ENCODE data around the gene KRTAP12-2.
"Not testable (repeated sequence)": the region's sequence is repeated elsewhere in the genome, so short reads cannot be mapped to it uniquely, and the experiment has no call there.

KRTAP12-2 gene

GRCh38 chr21:44643741-44644310 is 22.9 kb downstream of the KRTAP12-2 start:
- no peaks in the 10 kb centered on the region for H3K27me3 ChIP-seq (ENCODE audit: insufficient read depth, low read length, poor library complexity, severe bottlenecking)
- H3K9me3 ChIP-seq (ENCODE audit: insufficient read depth, low read depth, low read length): peaks cover 16% of the 10 kb centered on the region; the same call in 1 of the 2 replicates
- H3K4me1 ChIP-seq (ENCODE audit: insufficient read depth, low read length, poor library complexity, severe bottlenecking): no peaks in the 10 kb centered on the region
- H3K4me3 ChIP-seq (ENCODE audit: low read length, poor library complexity, severe bottlenecking): no peak overlapping the region
- H3K9me2 ChIP-seq (replicated peaks; ENCODE audit: low read depth, low read length): no peaks in the 10 kb centered on the region
- H3K4me2 ChIP-seq (ENCODE audit: low read depth, low read length, poor library complexity, severe bottlenecking): no peak overlapping the region
- no peak overlapping the region for H3K9ac ChIP-seq (ENCODE audit: low read depth, low read length, poor library complexity, severe bottlenecking)
- H3K36me3 ChIP-seq (ENCODE audit: insufficient read depth, low read length): no peaks in the 10 kb centered on the region
- H4K20me1 ChIP-seq (ENCODE audit: insufficient read depth, low read length, poor library complexity, severe bottlenecking): no peaks in the 10 kb centered on the region
- no peaks in the 10 kb centered on the region for H3F3A ChIP-seq (ENCODE audit: low read depth)
- H3K79me2 ChIP-seq (ENCODE audit: insufficient read depth, low read length): no peaks in the 10 kb centered on the region
- H2AFZ ChIP-seq (ENCODE audit: low read length): no peak overlapping the region
- TF ChIP-seq EZH2phosphoT487 (IDR thresholded peaks at IDR 0.05; ENCODE audit: borderline replicate concordance): no peak
- no peak for TF ChIP-seq CTCF (conservative IDR thresholded peaks at IDR 0.05; ENCODE audit: low read length)

- no peak overlapping the region for H3K4me2 ChIP-seq (ENCODE audit: low read depth, low read length, poor library complexity, severe bottlenecking)
- no peaks in the 10 kb centered on the region for H3K4me1 ChIP-seq (ENCODE audit: insufficient read depth, low read length, poor library complexity, severe bottlenecking)
- H4K20me1 ChIP-seq (ENCODE audit: insufficient read depth, low read length, poor library complexity, severe bottlenecking): no peaks in the 10 kb centered on the region
- no peaks in the 10 kb centered on the region for H3K9me2 ChIP-seq (replicated peaks; ENCODE audit: low read depth, low read length)
- H3K27me3 ChIP-seq (ENCODE audit: insufficient read depth, low read length, poor library complexity, severe bottlenecking): no peaks in the 10 kb centered on the region
- no peak overlapping the region for H2AFZ ChIP-seq (ENCODE audit: low read length)
- no peak overlapping the region for H3K4me3 ChIP-seq (ENCODE audit: low read length, poor library complexity, severe bottlenecking)
- H3K79me2 ChIP-seq (ENCODE audit: insufficient read depth, low read length): no peaks in the 10 kb centered on the region
- no peaks in the 10 kb centered on the region for H3F3A ChIP-seq (ENCODE audit: low read depth)
- no peaks in the 10 kb centered on the region for H3K36me3 ChIP-seq (ENCODE audit: insufficient read depth, low read length)
- H3K9ac ChIP-seq (ENCODE audit: low read depth, low read length, poor library complexity, severe bottlenecking): no peak overlapping the region
- TF ChIP-seq CTCF (conservative IDR thresholded peaks at IDR 0.05; ENCODE audit: low read length) (no peak), EZH2phosphoT487 (IDR thresholded peaks at IDR 0.05; ENCODE audit: borderline replicate concordance) (no peak)
- peaks cover 16% of the 10 kb centered on the region; the same call in 1 of the 2 replicates for H3K9me3 ChIP-seq (ENCODE audit: insufficient read depth, low read depth, low read length)
Measured at GRCh38 chr21:44640761-44641160, 26.0 kb downstream of the KRTAP12-2 start.

DNA sequence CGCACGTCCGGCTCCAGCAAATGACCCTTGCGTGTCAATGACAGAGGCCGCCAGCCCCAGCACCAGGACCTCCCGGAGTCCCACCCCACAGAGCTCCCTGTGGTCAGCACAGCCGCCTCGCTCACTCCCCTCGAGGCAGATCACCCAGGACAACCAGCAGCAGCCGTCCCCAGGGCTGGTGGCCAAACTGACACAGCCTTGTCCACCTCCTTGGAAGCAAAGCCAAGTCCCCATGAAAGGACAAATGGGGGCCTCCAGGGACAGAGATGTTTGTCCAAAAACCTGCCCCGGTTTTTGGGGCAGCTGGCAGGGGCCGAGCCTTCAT is 27.4 kb downstream of the KRTAP12-2 start:
- H3K9me3 ChIP-seq (ENCODE audit: insufficient read depth, low read depth, low read length): peaks cover 10% of the 10 kb centered on the region; the same call in 1 of the 2 replicates
- TF ChIP-seq CTCF (conservative IDR thresholded peaks at IDR 0.05; ENCODE audit: low read length): no peak
- TF ChIP-seq EZH2phosphoT487 (IDR thresholded peaks at IDR 0.05; ENCODE audit: borderline replicate concordance): no peak

DNA sequence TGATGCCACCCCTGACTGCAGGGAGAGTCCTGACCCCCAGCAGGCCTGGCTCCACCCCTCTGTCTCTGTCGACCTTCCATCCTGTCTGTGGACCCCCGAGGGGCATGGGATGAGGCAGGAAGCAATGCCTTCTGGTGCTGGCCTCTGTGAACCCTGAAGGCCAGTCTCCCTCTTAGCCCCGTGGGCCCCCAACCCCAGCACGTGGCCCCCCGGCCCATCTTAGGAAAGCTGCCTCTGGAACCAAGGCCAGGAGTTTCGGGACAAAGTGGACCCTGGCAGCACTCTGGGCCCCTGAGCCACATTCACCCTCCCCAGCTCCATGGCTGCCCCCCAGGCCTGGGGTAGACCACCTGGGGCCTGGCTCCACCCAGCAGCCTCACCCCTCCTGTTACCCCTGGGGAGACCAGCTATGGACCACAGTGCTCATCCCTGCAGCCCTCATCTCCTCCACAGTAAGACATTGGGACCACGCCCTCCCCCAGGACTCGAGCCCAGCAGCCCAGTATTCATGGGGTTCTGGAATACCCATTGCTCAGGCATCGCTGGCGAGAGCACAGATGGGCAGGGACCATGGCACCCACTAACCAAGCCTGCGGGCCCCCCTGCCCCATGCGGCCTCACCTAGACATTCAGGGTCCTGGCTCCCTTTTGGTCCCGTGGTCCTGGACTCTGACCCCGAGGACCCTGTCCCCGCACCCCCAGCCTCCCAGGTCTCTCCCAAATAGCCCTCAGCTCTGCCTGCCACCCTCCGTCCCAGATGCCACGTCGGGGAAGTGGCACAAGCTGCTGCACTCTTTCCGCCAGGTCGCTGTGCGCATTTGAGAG is 28.0 kb downstream of the KRTAP12-2 start:
- not testable (repeated sequence) for H3K79me2 ChIP-seq (ENCODE audit: insufficient read depth, low read length); H3K9ac ChIP-seq (ENCODE audit: low read depth, low read length, poor library complexity, severe bottlenecking); H3F3A ChIP-seq (ENCODE audit: low read depth); H2AFZ ChIP-seq (ENCODE audit: low read length); H3K4me3 ChIP-seq (ENCODE audit: low read length, poor library complexity, severe bottlenecking); H3K36me3 ChIP-seq (ENCODE audit: insufficient read depth, low read length); H3K9me3 ChIP-seq (ENCODE audit: insufficient read depth, low read depth, low read length); H3K27me3 ChIP-seq (ENCODE audit: insufficient read depth, low read length, poor library complexity, severe bottlenecking); H4K20me1 ChIP-seq (ENCODE audit: insufficient read depth, low read length, poor library complexity, severe bottlenecking); H3K4me2 ChIP-seq (ENCODE audit: low read depth, low read length, poor library complexity, severe bottlenecking); H3K4me1 ChIP-seq (ENCODE audit: insufficient read depth, low read length, poor library complexity, severe bottlenecking); H3K9me2 ChIP-seq (replicated peaks; ENCODE audit: low read depth, low read length)

More for the DNA sequence above, 27.4 kb downstream of the KRTAP12-2 start:
- Histone ChIP-seq H3K9ac (ENCODE audit: low read depth, low read length, poor library complexity, severe bottlenecking) (no peak overlapping the region), H3K4me1 (ENCODE audit: insufficient read depth, low read length, poor library complexity, severe bottlenecking) (no peaks in the 10 kb centered on the region), H3K4me3 (ENCODE audit: low read length, poor library complexity, severe bottlenecking) (no peak overlapping the region), H3K9me2 (replicated peaks; ENCODE audit: low read depth, low read length) (no peaks in the 10 kb centered on the region), H3F3A (ENCODE audit: low read depth) (no peaks in the 10 kb centered on the region), H3K4me2 (ENCODE audit: low read depth, low read length, poor library complexity, severe bottlenecking) (no peak overlapping the region), H3K36me3 (ENCODE audit: insufficient read depth, low read length) (no peaks in the 10 kb centered on the region), H3K27me3 (ENCODE audit: insufficient read depth, low read length, poor library complexity, severe bottlenecking) (no peaks in the 10 kb centered on the region), H3K79me2 (ENCODE audit: insufficient read depth, low read length) (no peaks in the 10 kb centered on the region), H4K20me1 (ENCODE audit: insufficient read depth, low read length, poor library complexity, severe bottlenecking) (no peaks in the 10 kb centered on the region), H2AFZ (ENCODE audit: low read length) (no peak overlapping the region)

DNA sequence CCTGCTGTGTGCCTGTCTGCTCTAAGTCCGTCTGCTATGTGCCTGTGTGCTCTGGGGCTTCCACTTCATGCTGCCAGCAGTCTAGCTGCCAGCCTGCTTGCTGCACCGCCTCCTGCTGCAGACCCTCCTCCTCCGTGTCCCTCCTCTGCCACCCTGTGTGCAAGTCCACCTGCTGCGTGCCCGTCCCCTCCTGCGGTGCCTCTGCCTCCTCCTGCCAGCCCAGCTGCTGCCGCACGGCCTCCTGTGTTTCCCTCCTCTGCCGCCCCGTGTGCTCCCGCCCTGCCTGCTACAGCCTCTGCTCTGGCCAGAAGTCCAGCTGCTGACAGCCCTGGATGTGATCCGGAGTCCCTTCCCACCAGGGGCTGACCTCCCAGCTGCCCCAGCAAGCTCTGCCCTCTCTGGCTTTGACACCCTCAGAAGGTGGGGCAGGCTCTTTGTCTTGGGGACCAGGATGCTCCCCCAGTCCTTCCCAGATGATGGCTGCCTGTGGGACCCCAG is 28.8 kb downstream of the KRTAP12-2 start:
- H3K4me2 ChIP-seq (ENCODE audit: low read depth, low read length, poor library complexity, severe bottlenecking); H3K9me2 ChIP-seq (replicated peaks; ENCODE audit: low read depth, low read length); H3K4me3 ChIP-seq (ENCODE audit: low read length, poor library complexity, severe bottlenecking); H3K9me3 ChIP-seq (ENCODE audit: insufficient read depth, low read depth, low read length); H3K9ac ChIP-seq (ENCODE audit: low read depth, low read length, poor library complexity, severe bottlenecking); H3K4me1 ChIP-seq (ENCODE audit: insufficient read depth, low read length, poor library complexity, severe bottlenecking); H3K79me2 ChIP-seq (ENCODE audit: insufficient read depth, low read length); H3F3A ChIP-seq (ENCODE audit: low read depth); H4K20me1 ChIP-seq (ENCODE audit: insufficient read depth, low read length, poor library complexity, severe bottlenecking); H2AFZ ChIP-seq (ENCODE audit: low read length); H3K36me3 ChIP-seq (ENCODE audit: insufficient read depth, low read length); H3K27me3 ChIP-seq (ENCODE audit: insufficient read depth, low read length, poor library complexity, severe bottlenecking): not testable (repeated sequence)

Measured in Loucy (cell line).